ENCODE data around the gene PSMB1.
"Not testable (repeated sequence)": the region's sequence is repeated elsewhere in the genome, so short reads cannot be mapped to it uniquely, and the experiment has no call there.

PSMB1 gene

GRCh38 chr6:170523256-170524171 lies 29.6 kb downstream of the PSMB1 start:
- no peaks in the 10 kb centered on the region for H3K4me1 Mint-ChIP-seq
- peaks cover 7% of the 10 kb centered on the region for H3K27me3 Mint-ChIP-seq
- H3K27ac Mint-ChIP-seq, result no peak overlapping the region
- no peaks in the 10 kb centered on the region for H3K9me3 Mint-ChIP-seq
- ATAC-seq (ENCODE audit: low read depth), result no peak
- DNase-seq (ENCODE audit: low spot score in 2 of 2), result no peak
- H3K4me3 Mint-ChIP-seq, result no peak overlapping the region
- H3K36me3 Mint-ChIP-seq, result no peaks in the 10 kb centered on the region

- Mint-ChIP-seq H3K27ac (no peak overlapping the region), H3K9me3 (no peaks in the 10 kb centered on the region), H3K36me3 (no peaks in the 10 kb centered on the region), H3K27me3 (peaks cover 11% of the 10 kb centered on the region), H3K4me3 (no peak overlapping the region), H3K4me1 (no peaks in the 10 kb centered on the region)
- ATAC-seq (ENCODE audit: low read depth) (no peak), DNase-seq (ENCODE audit: low spot score in 2 of 2) (no peak)
These were observed 30.4 kb downstream of the PSMB1 start for GRCh38 chr6:170522565-170523183.

- ATAC-seq (ENCODE audit: low read depth), result peak; percentile 77
- Mint-ChIP-seq H3K4me1 (no peaks in the 10 kb centered on the region), H3K36me3 (no peaks in the 10 kb centered on the region), H3K27ac (no peak overlapping the region), H3K4me3 (peak overlapping the region; percentile 13), H3K9me3 (no peaks in the 10 kb centered on the region), H3K27me3 (peaks cover 20% of the 10 kb centered on the region)
- peak; percentile 15 to 24 for DNase-seq (ENCODE audit: low spot score in 2 of 2)
These were observed 36.1 kb downstream of the PSMB1 start for GRCh38 chr6:170516783-170517616.

- Mint-ChIP-seq H3K27me3 (peaks cover 19% of the 10 kb centered on the region), H3K4me1 (no peaks in the 10 kb centered on the region), H3K36me3 (no peaks in the 10 kb centered on the region), H3K9me3 (no peaks in the 10 kb centered on the region), H3K4me3 (no peak overlapping the region), H3K27ac (no peak overlapping the region)
- DNase-seq (ENCODE audit: low spot score in 2 of 2), result no peak
- no peak for ATAC-seq (ENCODE audit: low read depth)
These were observed 38.2 kb downstream of the PSMB1 start for GRCh38 chr6:170514908-170515307.

GRCh38 chr6:170512249-170512648 lies 40.9 kb downstream of the PSMB1 start:
- H3K36me3 Mint-ChIP-seq, result no peaks in the 10 kb centered on the region
- H3K27me3 Mint-ChIP-seq, result peaks cover 16% of the 10 kb centered on the region
- ATAC-seq (ENCODE audit: low read depth), result no peak
- no peak for DNase-seq (ENCODE audit: low spot score in 2 of 2)
- no peaks in the 10 kb centered on the region for H3K9me3 Mint-ChIP-seq
- H3K4me1 Mint-ChIP-seq, result no peaks in the 10 kb centered on the region
- no peak overlapping the region for H3K4me3 Mint-ChIP-seq
- no peak overlapping the region for H3K27ac Mint-ChIP-seq

- H3K27me3 Mint-ChIP-seq, result peaks cover 15% of the 10 kb centered on the region
- H3K36me3 Mint-ChIP-seq, result no peaks in the 10 kb centered on the region
- no peak overlapping the region for H3K4me3 Mint-ChIP-seq
- no peaks in the 10 kb centered on the region for H3K9me3 Mint-ChIP-seq
- ATAC-seq (ENCODE audit: low read depth) (no peak), DNase-seq (ENCODE audit: low spot score in 2 of 2) (no peak)
- no peak overlapping the region for H3K27ac Mint-ChIP-seq
- H3K4me1 Mint-ChIP-seq, result no peaks in the 10 kb centered on the region
These were observed 42.5 kb downstream of the PSMB1 start for GRCh38 chr6:170510631-170511030.

- H3K27me3 Mint-ChIP-seq, result peaks cover 15% of the 10 kb centered on the region
- no peaks in the 10 kb centered on the region for H3K9me3 Mint-ChIP-seq
- ATAC-seq (ENCODE audit: low read depth), result no peak
- DNase-seq (ENCODE audit: low spot score in 2 of 2), result no peak
- H3K4me1 Mint-ChIP-seq, result no peaks in the 10 kb centered on the region
- no peak overlapping the region for H3K4me3 Mint-ChIP-seq
- no peak overlapping the region for H3K27ac Mint-ChIP-seq
- no peaks in the 10 kb centered on the region for H3K36me3 Mint-ChIP-seq
These were observed 43.4 kb downstream of the PSMB1 start for GRCh38 chr6:170509723-170510018.

- H3K4me3 Mint-ChIP-seq; ATAC-seq (ENCODE audit: low read depth); H3K36me3 Mint-ChIP-seq; H3K9me3 Mint-ChIP-seq; H3K27ac Mint-ChIP-seq; DNase-seq (ENCODE audit: low spot score in 2 of 2); H3K4me1 Mint-ChIP-seq: not testable (repeated sequence)
- peaks cover 15% of the 10 kb centered on the region for H3K27me3 Mint-ChIP-seq
These were observed 44.0 kb downstream of the PSMB1 start for GRCh38 chr6:170508892-170509722.

- H3K27ac Mint-ChIP-seq; H3K4me1 Mint-ChIP-seq; H3K4me3 Mint-ChIP-seq; ATAC-seq (ENCODE audit: low read depth); DNase-seq (ENCODE audit: low spot score in 2 of 2); H3K36me3 Mint-ChIP-seq; H3K9me3 Mint-ChIP-seq: not testable (repeated sequence)
- peaks cover 21% of the 10 kb centered on the region for H3K27me3 Mint-ChIP-seq
These were observed 44.8 kb downstream of the PSMB1 start for GRCh38 chr6:170508275-170508674.

- H3K27me3 Mint-ChIP-seq, result peaks cover 22% of the 10 kb centered on the region
- H3K4me1 Mint-ChIP-seq; ATAC-seq (ENCODE audit: low read depth): not testable (repeated sequence)
These were observed 45.4 kb downstream of the PSMB1 start for GRCh38 chr6:170507728-170508127.

GRCh38 chr6:170506446-170506845 lies 46.7 kb downstream of the PSMB1 start:
- Mint-ChIP-seq H3K9me3 (peaks cover 18% of the 10 kb centered on the region), H3K27me3 (peaks cover 33% of the 10 kb centered on the region), H3K27ac (no peak overlapping the region), H3K4me1 (no peaks in the 10 kb centered on the region), H3K36me3 (peaks cover 17% of the 10 kb centered on the region), H3K4me3 (no peak overlapping the region)
- no peak for DNase-seq (ENCODE audit: low spot score in 2 of 2)
- ATAC-seq (ENCODE audit: low read depth), result no peak

More at GRCh38 chr6:170507728-170508127, 45.4 kb downstream of the PSMB1 start:
- not testable (repeated sequence) for DNase-seq (ENCODE audit: low spot score in 2 of 2); H3K36me3 Mint-ChIP-seq; H3K27ac Mint-ChIP-seq; H3K9me3 Mint-ChIP-seq; H3K4me3 Mint-ChIP-seq

GRCh38 chr6:170505306-170505705 lies 47.8 kb downstream of the PSMB1 start:
- Mint-ChIP-seq H3K9me3 (peaks cover 27% of the 10 kb centered on the region), H3K4me1 (no peaks in the 10 kb centered on the region), H3K36me3 (peaks cover 25% of the 10 kb centered on the region), H3K4me3 (no peak overlapping the region), H3K27me3 (peaks cover 41% of the 10 kb centered on the region), H3K27ac (no peak overlapping the region)
- DNase-seq (ENCODE audit: low spot score in 2 of 2) (no peak), ATAC-seq (ENCODE audit: low read depth) (no peak)

- no peak for DNase-seq (ENCODE audit: low spot score in 2 of 2)
- no peak overlapping the region for H3K27ac Mint-ChIP-seq
- ATAC-seq (ENCODE audit: low read depth), result no peak
- no peak overlapping the region for H3K4me3 Mint-ChIP-seq
- H3K4me1 Mint-ChIP-seq, result no peaks in the 10 kb centered on the region
- peaks cover 25% of the 10 kb centered on the region for H3K36me3 Mint-ChIP-seq
- peaks cover 40% of the 10 kb centered on the region for H3K27me3 Mint-ChIP-seq
- H3K9me3 Mint-ChIP-seq, result peaks cover 27% of the 10 kb centered on the region
These were observed 48.6 kb downstream of the PSMB1 start for GRCh38 chr6:170504479-170504878.
